ENCODE measurements around the gene GPR173.

- TF ChIP-seq CTCF (conservative IDR thresholded peaks at IDR 0.05; ENCODE audit: low read length) (no peak), EZH2phosphoT487 (IDR thresholded peaks at IDR 0.05; ENCODE audit: borderline replicate concordance, low read depth, low read length) (no peak)
Observed at GRCh38 chrX:53086464-53086863, 37.9 kb downstream of the GPR173 start.

Measured in OCI-LY7 (cell line).